Fibroblast of peridontal ligament (primary cell): Measurements from ENCODE around the gene CRYGN.
A peak's percentile ranks its signal among the peaks of the same experiment; 100 is the strongest.

Experiments
- DNase-seq: peaks from one replicate; pipeline ENCODE4 v3.0.0-alpha.2; 2010; ENCODE audit errors: extremely low read depth

CRYGN gene

GRCh38 chr7:151406886-151407583 is 32.9 kb downstream of the CRYGN start:
- DNase-seq: no peak

DNA sequence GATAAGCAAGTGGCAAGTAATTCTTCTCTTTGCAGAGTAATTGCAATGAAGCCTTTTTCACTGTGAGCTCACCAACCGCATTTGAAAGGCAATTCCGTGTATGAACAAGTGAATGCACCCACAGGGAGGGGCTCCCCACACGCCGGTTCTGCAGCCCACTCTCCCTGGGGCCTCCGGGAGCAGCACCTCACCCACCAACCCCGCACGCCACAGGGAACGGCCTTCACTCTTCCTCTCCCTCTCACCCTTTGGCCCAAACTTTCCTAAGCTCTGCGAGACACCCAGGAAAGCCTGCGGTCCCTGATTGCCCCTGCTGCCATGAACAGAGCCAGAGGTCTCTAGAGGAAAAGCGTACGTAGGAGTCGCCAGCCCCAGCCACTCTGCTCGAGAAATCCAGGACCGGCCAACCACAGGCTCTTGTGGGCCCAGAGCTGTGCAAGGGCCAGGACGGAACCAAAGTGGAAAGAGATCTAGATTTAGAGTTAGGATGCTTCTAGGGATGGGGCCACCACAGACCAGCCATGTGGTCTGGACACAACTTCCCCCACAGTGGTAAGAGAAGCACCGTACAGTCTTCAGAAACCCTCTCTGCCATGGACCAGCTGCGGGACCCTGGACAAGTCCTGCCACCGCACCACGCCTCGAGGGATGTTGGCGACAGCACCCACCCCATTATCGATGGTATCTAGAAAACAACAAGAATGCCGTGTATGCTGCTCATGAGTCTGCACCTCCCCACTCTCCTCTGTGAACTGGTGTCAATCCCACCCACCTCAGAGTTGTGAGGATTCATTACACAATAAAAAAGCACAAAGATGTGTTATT is 33.7 kb downstream of the CRYGN start:
- no peak for DNase-seq

GRCh38 chr7:151405588-151405987 is 34.4 kb downstream of the CRYGN start:
- DNase-seq: no peak

DNA sequence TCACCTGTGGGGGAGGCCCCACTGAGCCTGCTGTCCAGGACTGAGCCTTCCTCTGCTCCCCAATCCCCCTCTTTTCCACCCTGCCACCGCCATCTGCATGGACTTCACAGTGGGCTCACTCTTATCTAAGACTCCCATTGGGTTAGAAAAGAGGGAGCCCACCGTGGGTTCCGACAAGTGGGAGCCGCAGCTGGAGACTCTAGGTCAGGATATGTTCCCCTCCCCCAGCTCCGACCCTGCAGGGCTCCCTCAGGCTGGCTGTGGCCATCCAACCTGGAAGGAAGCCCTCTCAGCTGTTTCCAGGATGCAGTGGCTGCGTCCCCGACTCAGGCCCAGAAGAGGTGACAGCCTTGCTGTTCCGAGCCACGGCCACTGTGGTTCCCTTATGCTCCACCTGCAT is 34.9 kb downstream of the CRYGN start:
- no peak for DNase-seq

DNA sequence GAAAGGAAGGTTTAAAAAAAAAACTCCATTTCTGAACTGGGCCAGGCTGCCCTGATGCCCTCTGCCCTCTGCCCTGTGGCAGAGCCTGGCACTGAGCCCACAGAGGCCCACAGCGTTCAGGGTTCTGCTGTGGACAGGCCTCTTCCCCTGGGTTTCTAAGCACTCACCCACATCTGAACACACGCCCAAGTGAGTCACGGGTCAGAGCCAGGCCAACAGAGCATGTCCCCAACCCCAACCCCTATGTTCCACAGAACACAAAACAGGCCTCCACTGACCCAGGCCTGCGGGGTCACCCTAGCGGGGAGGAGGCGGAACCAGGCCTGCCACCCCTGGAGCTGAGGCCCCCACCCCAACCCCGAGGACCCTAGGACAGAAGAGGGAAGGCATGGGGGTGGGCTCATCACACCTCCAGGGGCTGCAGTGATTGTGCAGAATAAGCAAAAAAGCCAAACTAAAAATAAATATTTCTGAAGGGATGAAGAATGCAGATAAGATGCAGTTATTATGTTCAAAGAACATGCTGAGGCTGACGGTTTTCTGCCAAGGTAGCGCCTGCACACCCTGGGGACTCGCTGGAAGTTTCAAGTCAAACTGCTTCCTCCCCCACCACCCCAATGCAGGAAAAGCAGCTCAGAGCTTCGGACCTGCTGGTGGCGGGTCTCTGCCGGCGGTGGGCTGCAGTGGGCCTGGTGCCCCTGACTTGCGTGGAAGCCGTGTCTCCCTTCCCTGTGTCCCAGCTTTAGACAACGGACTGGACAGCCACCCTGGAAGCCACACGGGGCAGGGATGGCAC is 35.5 kb downstream of the CRYGN start:
- DNase-seq: peak; percentile 49

DNA sequence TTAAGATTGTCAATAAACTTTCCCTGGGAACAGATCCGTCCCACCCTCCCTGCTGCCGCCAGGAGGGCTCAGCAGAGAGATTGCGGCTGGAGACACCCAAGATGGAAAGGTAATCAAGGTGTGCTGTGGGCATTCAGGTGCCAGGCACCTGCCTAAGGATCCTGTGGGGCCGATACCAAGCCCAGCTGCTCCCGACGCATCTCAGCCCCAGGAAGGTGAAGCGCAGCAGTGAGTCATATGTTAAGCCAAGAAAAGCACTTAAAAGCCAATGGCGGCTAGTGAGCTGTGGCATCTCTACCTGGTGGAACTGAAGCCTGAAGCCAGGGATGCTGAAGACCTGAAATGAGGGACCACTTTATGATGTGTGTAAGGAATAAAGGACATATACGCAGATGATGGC is 36.2 kb downstream of the CRYGN start:
- DNase-seq: no peak

GRCh38 chr7:151402029-151402835 is 37.7 kb downstream of the CRYGN start:
- DNase-seq: no peak

DNA sequence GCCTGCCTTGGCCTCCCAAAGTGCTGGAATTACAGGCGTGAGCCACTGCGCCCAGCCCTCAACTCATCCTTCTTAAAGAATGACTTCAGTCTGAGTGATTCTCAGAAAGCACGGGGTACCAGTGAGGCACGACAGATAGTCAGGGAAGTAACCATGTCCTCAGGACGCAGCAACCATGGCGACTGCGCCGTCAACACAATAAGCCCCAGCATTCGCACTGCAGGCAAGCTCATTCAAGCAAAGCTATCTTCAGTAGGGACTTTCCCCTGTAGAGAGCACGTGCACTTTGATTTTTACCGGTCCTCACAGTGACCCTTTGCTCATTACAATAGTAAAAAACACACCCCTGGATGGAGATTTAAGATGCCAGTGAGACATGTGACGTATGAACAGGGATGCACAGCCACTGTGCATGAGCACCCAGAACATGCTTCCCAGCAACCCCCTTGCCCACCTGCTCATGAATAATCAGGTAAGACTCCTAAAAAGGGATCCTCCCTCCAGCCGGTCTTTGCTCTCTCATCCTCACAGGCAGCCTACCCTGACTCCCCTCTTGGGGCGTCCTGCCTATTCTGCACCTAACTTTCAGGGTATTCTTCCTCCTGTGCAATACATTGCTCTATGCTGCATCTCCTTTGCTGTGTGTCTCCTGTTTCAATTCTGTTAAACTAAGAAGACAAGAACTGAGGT is 39.2 kb downstream of the CRYGN start:
- no peak for DNase-seq

- DNase-seq: no peak
Measured at GRCh38 chr7:151399906-151400305, 40.0 kb downstream of the CRYGN start.

GRCh38 chr7:151399305-151399601 is 40.7 kb downstream of the CRYGN start:
- no peak for DNase-seq

GRCh38 chr7:151398446-151399304 is 41.3 kb downstream of the CRYGN start:
- no peak for DNase-seq

- no peak for DNase-seq
Measured at GRCh38 chr7:151397026-151397425, 42.9 kb downstream of the CRYGN start.

GRCh38 chr7:151396328-151396970 is 43.5 kb downstream of the CRYGN start:
- no peak for DNase-seq

DNA sequence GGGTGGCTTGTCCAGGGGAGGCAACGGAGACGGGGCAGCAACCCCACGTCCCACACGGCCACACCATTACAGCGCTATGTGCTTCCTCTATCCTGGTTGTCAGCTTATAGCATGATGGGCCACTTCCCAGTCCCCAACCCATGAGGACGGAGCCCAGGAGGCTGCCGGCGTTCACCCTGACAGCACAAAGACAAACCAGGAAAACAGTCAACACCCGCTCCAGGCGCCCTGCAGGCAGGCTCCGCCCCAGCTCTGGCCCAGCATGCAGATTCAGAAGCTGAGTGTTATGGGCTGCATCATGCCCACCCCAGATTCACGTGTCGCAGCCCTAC is 44.9 kb downstream of the CRYGN start:
- DNase-seq: no peak

GRCh38 chr7:151394076-151395035 is 45.6 kb downstream of the CRYGN start:
- DNase-seq: no peak

DNA sequence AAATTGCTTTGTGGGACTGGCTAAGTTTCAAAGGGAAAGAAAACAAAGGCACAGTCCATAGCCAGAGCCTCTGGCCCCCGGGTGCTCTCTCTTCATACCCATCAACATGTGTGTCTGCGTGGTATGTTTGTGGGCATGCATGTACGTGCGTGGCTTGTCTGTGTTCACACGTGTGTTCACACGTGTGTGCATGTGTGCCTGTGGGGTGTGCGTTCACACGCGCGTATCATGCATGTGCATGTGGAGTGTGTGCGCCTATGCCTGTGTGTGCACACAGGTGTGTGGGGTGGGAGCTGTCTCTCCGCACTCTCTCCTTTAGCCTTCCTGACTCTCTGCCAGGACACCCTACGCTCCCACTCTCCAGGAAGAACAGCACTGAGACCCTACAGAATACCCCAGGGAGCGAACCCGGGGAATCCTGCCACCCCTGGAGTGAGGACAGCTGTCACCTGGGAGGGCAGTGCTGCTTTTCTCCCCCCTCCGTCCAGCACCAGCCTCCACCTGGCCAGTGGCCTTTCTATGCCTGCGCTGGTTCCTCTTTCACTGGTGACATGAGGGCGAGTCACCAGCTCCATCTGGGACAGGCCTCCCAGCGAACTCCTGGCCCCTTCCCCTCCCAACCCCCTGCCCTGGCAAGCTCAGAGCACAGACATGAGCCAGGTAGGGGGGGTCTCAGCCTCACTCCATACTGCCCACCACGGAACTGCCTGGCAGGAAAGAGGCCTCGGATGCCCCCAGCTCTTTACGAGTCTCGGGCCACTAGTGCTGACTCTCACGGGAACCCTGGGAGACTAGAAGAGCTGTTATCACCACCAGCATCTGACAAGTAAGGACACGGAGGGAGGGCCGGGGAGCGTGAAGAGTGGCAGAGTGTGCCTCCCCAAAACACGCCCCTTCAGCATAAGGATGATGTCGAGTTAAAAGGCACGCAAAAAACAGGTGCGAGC is 46.6 kb downstream of the CRYGN start:
- no peak for DNase-seq

GRCh38 chr7:151392426-151392825 is 47.5 kb downstream of the CRYGN start:
- no peak for DNase-seq

DNA sequence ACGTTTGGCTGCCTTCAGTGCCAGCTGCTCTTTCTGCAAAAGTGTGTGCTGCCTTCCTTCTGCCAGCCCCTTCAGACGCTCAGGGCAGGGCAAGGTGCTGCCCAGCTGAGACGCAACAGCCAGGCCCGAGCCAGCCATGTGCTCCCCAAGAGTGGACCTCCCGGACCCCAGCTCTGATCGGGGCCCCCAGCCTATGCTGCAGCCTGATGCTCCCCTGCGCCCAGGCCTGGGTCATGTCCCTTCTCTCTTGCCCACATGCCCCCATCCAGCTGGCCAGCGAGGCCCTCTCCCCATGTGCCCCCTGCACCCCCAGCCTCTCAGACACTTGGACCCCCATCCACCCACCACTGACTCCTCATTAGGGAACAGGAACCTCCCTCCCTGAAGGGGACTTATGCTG is 47.9 kb downstream of the CRYGN start:
- no peak for DNase-seq
